GM21526 (cell line): ENCODE results near the gene CARD9.
A peak's percentile ranks its signal among the peaks of the same experiment; 100 is the strongest.

Experiments used
- ATAC-seq: cut with Tn5 transposase; IDR thresholded peaks from one replicate; pipeline ENCODE4 v1.9.1; 2021; ENCODE audit warnings: moderate library complexity; ENCODE audit not compliant: unreplicated experiment, low FRiP score

CARD9 gene

DNA sequence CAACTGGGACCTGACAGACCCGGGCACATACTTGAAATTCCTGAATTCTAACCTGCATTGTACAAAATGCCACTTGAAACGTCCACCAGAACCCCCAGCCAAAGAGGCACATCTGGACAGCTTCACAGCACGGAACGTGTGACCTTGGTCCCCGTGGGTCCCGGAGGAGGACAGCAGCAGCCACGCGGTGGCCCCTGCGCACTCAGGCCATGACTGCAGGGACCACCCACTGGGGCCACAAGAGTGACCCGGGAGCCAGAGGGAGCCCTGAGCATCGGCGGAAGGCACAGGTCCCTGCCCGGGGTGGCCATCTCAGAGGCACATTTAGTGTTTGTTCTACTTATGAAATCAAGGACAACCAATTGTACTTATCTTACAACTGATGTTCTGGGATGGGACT lies 28.6 kb upstream of the CARD9 start:
- ATAC-seq, result no peak

DNA sequence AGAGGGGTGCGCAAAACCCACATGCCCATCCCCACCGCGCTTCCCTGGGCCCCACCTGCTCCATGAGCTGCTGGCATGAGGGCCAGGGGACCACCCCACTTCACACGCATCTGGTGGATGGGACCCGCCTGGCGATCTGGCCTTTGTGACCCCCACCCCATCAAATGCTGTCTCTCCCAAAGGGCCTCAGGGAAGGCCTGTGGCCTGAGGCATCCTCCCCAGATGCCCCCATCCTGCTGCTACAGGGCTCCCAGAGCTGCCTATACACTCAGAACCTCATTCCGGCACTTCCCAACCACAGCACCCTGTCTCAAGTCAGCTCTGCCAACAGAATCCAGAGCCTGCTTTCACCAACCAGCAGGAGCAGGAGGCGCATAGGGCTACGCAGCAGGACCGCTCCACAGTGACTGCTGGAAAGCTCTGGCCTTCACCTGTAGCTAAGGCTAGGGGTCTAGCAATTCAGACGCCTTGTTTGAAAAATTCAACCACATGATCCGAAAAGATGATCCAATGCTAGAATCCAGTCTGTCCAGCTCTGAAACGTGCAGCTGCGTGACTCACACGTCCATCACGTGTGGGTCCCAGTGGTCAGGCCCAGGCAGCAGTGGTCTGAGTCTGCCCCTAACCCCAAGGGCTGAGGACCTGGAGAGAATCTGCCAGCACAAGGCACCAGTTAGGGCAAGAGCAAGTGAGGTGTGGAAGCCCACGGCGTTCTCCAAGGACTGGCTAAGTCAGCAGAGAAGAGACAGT lies 27.9 kb upstream of the CARD9 start:
- ATAC-seq, result no peak

DNA sequence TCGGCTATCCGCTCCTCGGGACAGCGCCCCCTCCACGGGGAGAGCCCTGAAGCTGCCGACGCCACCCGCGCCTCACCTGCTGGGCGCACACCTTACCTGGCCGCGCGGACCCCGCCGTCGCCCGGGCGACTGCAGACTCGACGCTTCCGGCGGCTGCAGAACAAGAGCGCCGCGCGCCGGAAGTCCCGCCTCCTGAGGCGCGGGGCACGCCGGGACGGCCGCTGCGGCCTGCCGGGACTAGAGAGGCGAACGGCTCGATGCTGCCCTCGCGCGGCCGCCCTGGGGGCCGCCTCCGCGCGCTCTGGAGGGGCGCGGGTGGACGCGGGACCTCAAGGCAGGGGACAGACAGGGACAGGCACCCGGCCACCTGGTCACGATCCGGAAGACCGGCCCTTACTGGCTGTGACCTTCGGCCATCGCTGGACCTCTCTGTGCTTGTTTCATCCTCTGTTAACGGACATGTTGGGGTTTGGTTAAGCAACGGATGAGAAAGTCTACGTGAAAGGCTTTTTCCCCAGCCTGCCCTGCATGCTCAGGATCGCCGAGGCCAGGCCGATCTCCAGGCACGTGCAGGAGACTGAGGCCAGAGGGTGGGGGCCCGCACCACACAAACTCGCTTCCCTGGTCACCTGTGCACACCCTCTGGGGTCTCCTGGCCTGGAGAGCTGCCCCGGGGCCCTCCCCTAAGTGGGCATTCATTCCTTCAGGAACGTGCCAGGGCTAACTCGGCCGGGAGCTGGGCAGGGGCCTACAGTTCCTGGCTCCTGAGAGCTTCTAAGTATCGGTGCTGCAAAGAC lies 26.8 kb upstream of the CARD9 start, which contains the start of gene SNAPC4:
Gene SNAPC4 (minus strand): TSS at position 133 of the 797 bp plus-strand sequence. CDS start 1,742 bp downstream, outside the sequence.
- peak; percentile 66 for ATAC-seq

DNA sequence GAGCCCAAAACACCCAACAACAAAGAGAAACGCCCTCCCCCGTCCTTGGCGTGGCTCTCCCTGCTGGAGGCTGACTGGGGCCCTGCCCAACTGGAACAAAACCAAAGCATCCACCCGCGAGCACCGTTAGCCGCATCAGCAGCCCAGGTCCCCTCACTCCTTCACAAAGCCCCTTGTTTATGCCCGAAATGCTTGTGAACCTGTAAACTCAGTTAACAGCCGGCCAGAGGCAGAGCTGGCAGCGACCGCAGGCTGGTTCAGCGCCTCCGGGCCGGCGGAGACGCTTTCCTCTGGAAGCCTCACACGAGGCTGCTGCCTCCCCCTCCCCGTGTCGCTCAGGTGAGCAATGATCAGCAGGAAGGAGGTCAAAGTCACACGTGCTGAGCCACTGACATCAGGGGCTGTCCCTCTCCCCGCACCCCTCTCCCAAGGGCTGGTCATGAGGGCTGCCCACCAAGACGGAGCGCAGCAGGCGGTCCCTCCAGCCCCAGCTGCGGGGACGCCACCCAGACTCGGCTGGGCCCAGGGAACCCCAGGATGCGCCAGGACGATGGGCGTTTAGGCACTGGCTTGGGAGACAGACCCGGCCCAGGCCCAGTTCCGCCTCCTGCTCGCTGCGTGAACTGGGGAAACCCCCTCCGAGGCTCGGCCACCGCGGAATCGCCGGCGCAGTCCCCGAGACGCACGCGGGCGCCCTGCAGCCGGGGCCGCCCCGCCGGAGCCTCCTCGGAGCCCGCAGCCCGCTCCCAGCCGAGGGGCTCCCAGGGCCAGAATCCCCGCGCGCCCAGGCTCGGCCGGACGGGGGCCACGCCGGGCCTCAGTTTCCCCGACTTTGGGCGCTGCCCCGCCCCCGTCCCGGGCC lies 25.9 kb upstream of the CARD9 start:
- no peak for ATAC-seq

DNA sequence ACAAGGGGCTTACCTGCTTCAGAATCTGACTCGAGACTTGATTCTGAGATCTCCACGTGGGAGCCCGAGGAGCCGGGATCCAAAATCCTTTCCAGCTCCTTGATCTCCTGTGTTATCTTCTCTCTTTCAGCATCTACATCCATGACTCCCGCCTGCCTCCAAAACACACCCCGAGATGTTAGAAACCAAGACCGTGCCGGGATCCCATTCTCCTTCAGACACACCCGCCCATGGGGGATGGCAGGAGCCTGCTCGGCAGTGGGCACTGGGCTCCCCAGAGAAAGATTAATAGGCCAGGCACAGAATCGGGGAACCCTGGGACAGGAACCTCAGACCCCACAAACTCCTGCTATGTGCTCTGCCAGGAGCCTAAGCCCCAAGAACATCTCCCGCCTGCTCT lies 24.8 kb upstream of the CARD9 start:
- no peak for ATAC-seq

DNA sequence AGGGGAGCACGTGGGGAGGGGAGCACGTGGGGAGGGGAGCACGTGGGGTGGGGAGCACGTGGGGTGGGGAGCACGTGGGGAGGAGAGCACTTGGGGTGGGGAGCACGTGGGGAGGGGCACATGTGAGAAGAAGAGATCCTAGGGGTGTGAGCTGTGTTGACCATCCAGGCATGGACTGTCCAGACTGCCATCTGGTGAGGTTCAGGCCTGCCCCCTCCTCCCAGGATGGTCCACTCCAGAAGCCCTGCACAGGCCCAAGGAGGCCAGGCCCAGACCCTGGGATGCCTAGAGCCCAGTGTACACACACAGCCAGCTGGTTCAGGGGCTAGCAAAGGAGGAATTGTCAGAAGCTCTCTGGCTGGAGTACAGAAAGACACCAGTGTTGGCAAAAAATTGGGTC lies 24.2 kb upstream of the CARD9 start:
- ATAC-seq, result no peak

DNA sequence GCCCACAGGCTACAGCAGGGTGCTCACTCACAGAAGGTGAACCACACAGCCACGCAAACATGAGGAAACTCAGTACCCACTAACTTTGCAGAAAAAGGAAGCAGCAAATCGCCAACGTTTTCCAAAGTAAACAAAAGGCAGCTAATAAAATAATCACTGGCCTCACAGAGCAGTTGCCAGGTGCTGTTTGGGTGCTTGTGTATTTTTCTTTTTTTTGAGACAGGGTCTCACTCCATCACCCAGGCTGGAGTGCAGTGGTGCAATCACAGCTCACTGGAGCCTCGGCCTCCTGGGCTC lies 22.7 kb upstream of the CARD9 start:
- no peak for ATAC-seq

DNA sequence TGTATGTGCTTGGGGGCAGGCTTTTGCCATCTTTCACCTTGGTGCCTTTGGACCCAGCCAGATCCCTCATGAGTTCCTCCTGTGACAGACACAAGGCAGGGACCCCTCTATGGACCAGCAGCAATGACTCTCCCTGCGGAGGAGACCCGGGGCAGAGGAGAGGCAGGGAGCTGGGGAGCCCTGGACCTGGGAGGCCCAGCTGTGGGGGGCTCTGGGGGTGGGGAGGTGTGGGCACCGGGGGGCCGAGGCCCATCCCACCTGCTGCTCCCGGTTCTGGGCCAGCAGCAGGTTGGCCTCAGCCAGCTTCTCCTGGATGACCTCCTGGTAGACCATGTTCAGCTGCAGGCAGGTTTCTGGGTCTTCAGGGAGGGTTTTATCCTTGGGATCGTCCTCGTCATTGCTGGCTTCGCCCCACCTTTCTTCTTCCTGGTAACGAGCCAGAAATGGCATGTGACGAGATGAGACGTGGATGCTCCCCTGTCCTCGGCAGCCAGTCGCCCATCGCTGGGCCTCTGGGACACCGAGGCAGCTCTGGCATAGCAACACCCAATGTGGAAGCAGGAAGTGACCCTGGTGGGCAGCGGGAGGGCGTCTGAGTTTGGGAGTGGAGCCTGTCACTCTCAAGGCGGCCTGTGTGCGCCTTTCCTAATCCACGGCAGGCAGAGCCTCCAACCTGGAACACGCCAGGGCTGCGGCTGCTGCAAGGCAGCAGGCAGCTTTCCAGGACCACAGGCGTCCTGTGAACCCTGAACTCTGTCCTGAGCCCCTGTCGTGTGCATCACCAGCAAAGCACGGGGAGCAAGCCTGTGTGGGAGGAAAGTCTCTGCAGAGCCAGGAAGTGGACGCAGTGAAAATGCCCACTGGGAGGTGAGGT lies 22.1 kb upstream of the CARD9 start:
- no peak for ATAC-seq

DNA sequence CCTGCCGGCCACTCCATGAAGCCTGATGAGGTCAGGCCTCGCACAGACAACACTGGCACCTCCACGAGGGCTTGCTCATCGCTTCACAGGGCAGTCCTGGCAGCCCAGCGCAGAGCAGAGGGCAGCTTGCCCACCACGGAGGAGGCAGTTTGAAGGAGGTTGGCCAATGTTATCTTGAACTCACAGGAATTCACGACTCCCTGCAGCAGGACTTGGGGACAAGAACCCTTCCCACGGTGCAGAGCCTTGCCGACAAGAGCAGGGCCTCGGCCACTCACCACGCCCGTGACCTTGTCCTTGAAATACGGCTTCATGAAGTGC lies 21.5 kb upstream of the CARD9 start:
- ATAC-seq, result no peak

DNA sequence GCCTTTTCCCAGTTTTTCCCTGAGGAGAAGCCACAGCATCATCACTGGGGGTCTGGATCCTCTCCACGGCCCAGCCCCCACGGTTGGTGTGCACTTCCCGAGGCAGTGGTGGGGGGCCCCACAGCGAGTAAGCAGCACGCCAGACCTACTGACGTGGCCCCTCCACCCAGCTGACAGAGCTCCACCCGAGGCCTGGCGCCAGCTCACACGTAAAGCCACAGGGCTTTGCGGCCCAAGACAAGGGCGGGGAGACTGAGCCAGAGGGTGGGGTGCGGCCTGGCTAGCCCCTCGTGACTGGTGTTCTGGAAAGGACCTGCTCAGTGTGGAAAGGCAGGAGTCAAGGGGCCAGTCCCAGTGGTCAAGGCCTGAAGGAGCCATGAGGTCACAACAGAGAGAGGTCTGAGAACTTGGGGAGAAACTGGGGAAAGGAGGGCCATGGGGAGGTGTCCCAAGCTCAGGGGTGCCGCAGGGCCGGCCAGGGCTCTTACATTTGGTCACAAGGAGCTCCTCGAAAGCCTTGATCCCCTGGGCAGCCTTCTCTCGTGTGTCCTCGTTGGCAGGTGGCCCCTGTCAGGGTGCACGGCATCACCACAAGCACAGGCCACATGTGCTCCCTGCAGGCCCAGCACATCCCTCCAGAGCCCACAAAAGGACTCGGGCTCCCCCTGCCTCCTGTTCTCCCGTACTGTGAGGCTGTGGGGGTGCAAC lies 21.0 kb upstream of the CARD9 start:
- no peak for ATAC-seq

DNA sequence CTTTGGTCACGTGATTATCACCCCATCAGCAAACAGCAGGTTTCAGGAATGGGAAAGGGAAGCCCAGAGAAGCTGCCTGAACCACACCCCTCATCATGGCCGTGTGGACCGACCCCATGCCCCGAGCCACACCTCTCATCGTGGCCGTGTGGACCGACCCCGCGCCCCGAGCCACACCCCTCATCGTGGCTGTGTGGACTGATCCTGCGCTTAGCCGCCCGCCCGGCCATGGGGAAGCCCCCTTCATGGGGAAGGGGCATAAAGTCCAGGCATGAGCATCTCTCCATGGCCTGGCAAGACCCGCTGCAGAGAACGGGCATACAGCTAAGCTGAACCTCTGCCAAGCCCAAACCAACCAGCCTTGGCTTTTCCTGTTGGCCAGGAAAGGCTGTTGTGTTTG lies 20.1 kb upstream of the CARD9 start:
- ATAC-seq, result no peak

DNA sequence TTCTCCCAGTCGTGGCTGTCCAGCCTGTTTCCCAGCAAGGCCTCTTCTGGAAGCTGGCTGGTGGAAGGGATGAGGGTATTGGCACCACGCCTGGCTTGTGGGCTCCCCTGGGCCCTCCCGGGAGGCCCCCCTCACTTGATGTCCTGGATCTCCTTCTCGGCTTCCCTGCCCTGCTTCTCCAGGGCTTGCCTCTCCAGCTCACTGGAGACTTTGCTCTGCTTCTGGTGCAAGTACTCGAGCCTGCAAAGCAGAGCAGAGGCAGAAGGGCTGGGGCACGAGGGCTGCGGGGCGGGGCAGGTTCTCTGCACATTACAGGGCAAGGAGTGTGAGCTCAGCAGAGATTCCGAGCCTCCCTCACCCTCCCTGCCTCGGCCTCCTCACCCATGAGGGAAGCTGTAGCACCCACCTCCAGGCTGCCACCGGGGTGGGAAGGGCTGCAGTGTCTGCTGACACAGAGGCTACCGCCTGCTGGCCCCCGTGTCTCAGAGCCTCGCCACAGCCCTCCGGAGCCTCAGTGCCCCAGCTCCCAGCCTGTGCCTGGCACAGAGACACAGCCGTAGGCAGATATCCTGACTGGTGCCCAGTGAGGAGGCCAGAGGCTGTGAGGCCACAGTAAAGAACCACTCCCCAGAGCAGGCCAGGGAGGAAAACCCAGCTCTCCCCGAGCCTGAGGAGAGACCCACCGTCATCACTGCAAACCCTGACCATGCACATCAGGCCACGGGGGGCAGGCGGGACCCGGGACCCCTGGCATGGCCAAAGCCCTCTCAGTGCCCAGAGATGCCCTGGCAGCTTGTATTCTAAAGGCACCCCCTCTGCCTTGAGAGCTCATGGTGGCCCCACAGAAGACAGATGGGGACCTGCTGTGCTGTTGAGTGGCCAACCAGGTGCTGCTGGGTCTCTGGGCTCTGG lies 19.3 kb upstream of the CARD9 start:
- ATAC-seq, result no peak

DNA sequence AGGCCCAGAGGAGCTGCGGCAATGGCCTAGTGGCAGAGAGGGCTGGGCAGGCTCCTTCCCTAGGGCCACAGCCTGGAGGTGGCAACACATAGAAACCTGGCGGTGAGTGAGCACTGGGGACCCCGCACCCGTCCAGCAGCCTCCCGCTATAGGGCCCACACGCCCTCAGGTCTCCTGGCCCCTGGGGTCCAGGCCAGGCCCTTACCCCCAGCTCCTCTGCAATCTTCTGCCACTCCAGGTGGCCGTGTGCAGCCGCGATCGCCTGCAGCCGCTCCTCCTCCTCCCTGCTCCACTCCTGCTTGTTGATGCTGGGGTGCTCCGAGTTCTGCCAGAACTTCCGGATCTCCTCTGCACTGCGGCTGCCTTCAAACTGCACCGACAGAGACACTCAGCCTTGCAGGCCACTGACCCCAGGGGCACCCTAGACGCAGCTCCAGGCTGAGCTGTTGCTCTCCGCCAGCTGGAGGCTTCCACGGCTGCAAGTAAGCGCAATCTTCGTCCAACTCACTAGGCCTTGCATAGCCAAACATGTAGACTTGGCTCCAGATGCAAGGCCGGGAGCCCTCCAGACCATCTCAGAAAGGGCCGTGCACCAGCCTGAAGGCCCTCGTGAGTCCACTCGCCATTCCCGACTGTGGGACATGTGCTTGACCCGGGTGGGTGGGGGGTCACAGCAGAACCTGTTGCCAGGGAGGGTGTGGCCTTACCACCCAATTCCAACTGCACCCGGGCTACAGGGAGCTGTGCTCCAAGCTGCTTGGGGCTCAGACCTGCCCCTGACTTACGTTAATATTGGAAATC lies 18.5 kb upstream of the CARD9 start:
- no peak for ATAC-seq

DNA sequence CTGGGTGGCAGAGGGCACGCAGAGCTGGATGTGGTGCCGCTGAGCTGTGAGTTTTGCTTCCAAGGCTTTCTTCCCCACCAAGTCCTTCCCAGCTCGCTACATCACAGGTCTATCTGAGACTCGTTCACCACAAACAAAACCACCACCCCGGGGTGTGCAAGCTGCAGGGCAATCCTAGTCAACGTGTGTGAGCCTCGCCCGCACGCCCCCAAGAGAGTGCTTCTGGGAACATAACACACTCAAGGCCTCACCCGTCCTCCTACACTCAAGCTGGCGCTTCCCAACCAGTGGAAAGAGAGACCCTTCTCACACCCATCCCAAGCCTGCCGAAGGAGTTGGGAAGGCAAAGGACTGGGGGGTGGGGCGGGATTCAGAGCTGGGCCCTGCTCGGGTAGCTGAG lies 15.9 kb upstream of the CARD9 start:
- no peak for ATAC-seq

DNA sequence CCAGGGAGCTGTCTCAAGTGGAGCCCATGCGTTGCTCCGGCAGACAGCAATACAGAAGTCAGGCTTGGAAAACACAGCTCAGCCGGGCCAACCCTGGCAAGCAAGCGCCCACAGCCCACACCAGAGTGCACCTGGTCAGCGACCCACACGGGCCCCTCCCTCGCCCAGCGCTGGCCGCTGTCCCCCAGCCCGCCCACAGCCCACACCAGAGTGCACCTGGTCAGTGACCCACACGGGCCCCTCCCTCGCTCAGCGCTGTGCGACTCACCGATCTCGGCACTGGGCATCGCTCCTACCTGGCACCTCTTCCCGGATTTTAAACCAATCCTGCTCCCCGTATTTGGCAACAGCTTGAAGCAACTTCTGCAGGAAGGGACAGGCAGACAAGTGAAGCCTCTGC lies 13.7 kb upstream of the CARD9 start:
- ATAC-seq, result no peak

DNA sequence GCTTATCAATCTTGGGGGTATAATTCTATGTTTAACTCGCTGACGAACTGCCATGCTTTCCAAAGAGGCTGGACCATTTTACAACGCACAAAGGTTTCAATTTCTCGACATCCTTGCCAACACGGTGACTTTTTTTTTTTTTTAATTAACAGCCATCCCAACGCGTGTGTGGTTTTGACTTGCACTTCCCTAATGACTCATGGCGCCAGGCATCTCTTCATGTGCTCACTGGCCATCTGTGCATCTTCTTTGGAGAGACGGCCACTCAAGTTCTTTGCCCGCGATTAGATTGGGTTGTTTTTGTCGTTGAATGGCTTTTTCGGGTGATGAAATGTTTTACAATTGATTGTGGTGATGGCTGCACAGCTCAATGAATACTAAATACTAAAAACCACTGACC lies 12.5 kb upstream of the CARD9 start:
- no peak for ATAC-seq

DNA sequence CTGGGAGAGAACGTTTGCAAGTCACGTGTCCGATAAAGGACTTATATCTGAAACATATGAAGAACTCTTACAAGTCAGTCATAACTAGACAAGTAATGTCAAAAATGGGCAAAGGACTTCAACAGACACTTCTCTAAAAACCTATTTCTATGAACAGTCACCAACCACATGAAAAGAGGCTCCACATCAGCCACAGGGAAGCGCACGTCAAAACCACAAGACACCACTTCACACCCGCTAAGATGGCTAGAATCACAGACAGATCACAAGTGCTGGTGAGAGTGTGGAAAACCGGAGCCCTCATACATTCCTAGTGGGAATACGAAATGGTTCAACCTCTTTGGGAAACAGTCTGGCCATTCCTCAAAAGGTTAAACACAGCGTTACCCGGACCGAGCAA lies 11.5 kb upstream of the CARD9 start:
- ATAC-seq, result no peak

DNA sequence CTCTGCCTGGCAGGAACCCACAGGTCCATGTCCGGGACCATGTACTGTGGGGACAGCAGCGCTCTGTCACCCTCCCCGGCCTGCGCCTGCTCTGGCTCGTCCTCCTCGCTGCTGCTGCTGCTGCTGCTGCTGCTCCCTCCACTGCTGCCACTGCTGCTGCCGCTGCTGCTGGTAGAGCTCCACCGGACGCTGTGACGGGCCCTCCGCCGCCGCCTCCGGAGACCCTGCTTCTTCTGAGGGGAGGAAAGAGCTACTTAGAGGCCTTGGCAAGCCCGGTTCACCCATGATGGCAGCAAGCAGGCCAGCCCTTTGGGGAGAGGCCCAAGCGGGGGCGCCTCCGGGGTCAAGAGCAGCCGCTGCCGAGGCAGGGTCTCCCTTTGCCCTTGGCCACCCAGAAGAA lies 10.0 kb upstream of the CARD9 start:
- ATAC-seq, result no peak
